Hepatocyte (in vitro differentiated cells): ENCODE measurements around the gene MGAT1.

ENCODE experiments used
- EZH2 ChIP-seq: fragments of 200-600 bp; sonication (generic); IDR thresholded peaks from 2 replicates; pipeline ENCODE4 v1.6.1; 2016; ENCODE audit warnings: antibody characterized with exemption, mild to moderate bottlenecking, borderline replicate concordance
- EZH2phosphoT487 ChIP-seq: fragments of 200-600 bp; sonication (generic); IDR thresholded peaks from one replicate; pipeline ENCODE4 v1.6.1; 2018; ENCODE audit warnings: antibody characterized with exemption, mild to moderate bottlenecking, low read depth, moderate library complexity; ENCODE audit not compliant: unreplicated experiment, severe bottlenecking

DNA sequence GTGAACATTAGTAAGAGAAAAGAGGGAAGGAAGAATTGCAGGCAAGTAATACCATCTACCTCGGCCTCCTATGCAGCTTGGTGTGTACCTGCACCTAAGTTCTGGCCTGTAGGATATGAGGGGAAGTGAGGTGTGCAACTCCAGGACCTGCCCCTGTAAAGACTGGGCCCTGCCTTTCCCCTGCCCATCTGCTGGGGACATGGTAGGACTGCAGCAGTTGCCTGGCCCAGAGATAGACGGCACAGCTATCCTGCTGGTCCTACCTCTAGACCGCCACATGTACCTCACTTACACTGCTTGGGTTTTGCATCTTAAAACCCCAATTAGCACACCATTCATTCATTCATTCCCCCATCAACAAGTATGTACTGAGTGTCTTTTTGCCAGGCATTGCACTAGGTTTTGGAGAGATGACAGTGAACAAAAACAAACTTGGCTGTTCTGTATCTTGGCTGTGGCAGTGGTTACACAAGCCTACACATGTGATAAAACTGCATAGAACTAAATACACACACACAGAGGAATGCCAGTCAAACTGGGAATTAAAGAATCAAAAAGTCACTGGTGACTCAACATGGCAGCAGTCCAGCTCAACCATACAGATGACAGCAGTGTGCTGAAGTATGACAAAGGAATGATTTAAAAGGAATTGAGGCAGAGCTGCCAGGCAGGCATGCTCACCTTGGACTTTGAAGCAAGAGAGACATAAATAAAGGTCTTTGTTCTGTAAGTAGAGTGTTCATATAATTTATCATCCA is 23.3 kb upstream of the MGAT1 start:
- no peak for TF ChIP-seq EZH2phosphoT487
- TF ChIP-seq EZH2 = no peak
